ENCODE measurements around the gene MTHFD2L. TPM values are rescaled to one million over a fixed set of nuclear protein-coding genes. Genes with fewer than 3 reads are reported as not detected.
"Not testable (repeated sequence)": the region's sequence is repeated elsewhere in the genome, so short reads cannot be mapped to it uniquely, and the experiment has no call there.

MTHFD2L gene
- total RNA-seq, 6 experiments from 2014 or later: 5.2 to 9.0 (median 8.1) TPM

DNA sequence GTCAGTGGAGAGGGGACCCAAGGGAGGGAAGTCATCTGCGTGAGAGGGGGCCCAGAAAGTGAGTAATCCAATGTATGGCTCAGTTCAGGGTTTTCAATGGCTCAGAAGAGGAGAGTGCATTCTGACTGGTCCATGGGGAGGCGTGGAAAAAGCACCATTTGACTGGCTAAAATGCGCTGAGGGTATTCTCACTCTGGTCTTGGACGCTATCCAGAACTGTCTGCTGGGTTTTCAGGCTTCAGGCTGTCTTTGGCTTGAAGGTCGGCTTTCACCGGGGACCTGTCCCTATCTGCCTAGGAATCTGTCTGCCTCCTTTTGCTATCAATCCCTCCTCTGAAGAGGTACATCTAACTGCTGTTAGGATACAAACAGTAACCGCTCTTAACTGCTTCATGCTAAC lies 176.7 kb downstream of the MTHFD2L start:
- TF ChIP-seq, protein P1, sequence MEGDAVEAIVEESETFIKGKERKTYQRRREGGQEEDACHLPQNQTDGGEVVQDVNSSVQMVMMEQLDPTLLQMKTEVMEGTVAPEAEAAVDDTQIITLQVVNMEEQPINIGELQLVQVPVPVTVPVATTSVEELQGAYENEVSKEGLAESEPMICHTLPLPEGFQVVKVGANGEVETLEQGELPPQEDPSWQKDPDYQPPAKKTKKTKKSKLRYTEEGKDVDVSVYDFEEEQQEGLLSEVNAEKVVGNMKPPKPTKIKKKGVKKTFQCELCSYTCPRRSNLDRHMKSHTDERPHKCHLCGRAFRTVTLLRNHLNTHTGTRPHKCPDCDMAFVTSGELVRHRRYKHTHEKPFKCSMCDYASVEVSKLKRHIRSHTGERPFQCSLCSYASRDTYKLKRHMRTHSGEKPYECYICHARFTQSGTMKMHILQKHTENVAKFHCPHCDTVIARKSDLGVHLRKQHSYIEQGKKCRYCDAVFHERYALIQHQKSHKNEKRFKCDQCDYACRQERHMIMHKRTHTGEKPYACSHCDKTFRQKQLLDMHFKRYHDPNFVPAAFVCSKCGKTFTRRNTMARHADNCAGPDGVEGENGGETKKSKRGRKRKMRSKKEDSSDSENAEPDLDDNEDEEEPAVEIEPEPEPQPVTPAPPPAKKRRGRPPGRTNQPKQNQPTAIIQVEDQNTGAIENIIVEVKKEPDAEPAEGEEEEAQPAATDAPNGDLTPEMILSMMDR (IDR thresholded peaks at IDR 0.05): no peak
- no peak overlapping the region for H3K27ac Mint-ChIP-seq
- H3K4me1 Mint-ChIP-seq (ENCODE audit: low read depth): peaks cover 16% of the 10 kb centered on the region

DNA sequence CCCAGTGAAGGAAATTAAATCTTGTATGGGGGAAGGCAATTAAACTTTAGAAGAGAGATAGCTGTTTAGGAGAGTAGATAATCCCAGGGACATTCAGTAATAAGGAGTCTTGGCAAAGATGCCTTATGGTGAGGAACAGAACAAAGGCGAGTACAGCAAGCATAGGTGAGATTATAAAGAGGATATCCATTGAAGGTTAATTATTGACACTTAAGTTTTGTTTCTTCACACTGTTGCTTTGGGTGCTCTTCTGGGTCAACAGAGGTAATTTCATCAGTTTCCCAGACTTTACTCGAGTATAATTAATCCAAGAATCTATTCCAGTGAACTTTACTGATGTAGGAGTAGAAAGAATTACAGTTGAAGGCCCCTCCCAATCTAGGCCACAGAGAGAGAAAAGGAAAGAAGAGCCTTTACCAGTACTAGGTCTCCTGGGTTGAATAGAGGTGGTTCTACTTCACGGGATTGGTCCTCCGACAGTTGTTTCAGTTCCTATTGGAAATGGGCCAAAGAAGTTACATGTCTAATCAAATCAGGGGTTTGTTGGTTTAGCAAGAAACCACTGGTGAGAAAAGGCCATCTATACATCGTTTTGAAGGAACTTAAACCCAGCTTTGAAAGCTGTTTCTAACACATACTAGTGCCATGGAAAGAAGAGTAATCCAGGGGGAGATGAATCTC lies 177.6 kb downstream of the MTHFD2L start:
- DNase-seq: no peak
- no peak overlapping the region for H3K27ac Mint-ChIP-seq
- peaks cover 8% of the 10 kb centered on the region for H3K9me3 Mint-ChIP-seq
- TF ChIP-seq, protein P1 (IDR thresholded peaks at IDR 0.05): no peak
- H3K36me3 Mint-ChIP-seq (ENCODE audit: low read depth): peaks cover 32% of the 10 kb centered on the region
- H3K27me3 Mint-ChIP-seq (ENCODE audit: insufficient read depth): no peaks in the 10 kb centered on the region; the same call in 1 of the 2 replicates
- H3K4me1 Mint-ChIP-seq (ENCODE audit: low read depth): peaks cover 16% of the 10 kb centered on the region
- H3K4me3 Mint-ChIP-seq: no peak overlapping the region

More for the DNA sequence above, 176.7 kb downstream of the MTHFD2L start:
- Mint-ChIP-seq H3K36me3 (ENCODE audit: low read depth) (peaks cover 35% of the 10 kb centered on the region), H3K4me3 (no peak overlapping the region), H3K27me3 (ENCODE audit: insufficient read depth) (no peaks in the 10 kb centered on the region; the same call in 1 of the 2 replicates), H3K9me3 (peaks cover 5% of the 10 kb centered on the region)
- no peak for DNase-seq

DNA sequence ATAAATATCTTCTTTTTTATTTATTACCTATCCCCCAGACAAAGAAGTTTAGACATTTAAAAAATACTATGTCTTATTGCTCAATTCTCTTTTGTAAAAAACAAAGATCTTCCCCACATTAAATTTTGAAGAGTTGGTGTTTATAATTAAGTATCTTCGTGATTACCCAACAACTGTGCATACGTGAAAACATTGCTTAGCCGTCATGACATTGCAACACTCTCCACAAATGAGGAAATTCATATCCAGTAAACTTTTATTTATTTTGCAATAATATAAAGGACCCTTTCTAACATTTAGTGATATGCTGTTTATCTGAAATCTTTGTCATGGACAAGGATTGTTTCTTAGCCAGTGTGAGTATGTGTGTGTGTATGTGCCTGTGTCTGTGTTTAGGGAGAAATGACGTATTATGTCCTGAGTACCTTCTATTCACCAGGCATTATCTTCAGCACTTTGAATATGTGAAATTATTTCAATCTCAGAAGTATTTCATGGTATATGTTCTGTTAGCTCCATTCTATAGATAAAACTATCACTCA lies 180.9 kb downstream of the MTHFD2L start:
- H3K9me3 Mint-ChIP-seq: peaks cover 30% of the 10 kb centered on the region
- no peak overlapping the region for H3K27ac Mint-ChIP-seq
- peaks cover 11% of the 10 kb centered on the region for H3K4me1 Mint-ChIP-seq (ENCODE audit: low read depth)
- no peaks in the 10 kb centered on the region; the same call in 1 of the 2 replicates for H3K27me3 Mint-ChIP-seq (ENCODE audit: insufficient read depth)
- no peak for DNase-seq
- no peak overlapping the region for H3K4me3 Mint-ChIP-seq
- TF ChIP-seq, protein P1 (IDR thresholded peaks at IDR 0.05): no peak
- peaks cover 51% of the 10 kb centered on the region for H3K36me3 Mint-ChIP-seq (ENCODE audit: low read depth)

DNA sequence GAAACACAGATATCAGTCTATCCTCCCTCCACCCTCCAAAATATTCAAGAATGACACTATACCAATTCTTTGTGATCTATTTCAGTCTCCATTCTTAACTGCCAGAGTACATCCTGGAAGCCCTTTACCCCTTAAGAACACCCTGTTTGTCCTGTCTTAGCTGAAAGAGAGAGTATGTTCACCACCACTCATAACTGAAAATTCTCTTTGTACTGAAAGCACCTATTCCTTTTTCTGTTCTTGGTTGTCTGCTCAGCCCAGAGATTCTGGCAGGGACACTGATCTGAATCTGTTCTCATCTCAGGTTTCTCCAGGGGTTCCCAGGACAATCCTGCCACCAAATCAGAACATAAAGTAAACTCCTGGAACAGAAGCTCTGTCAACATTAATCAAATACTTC lies 181.6 kb downstream of the MTHFD2L start:
- no peaks in the 10 kb centered on the region; the same call in 1 of the 2 replicates for H3K27me3 Mint-ChIP-seq (ENCODE audit: insufficient read depth)
- H3K4me1 Mint-ChIP-seq (ENCODE audit: low read depth): peaks cover 11% of the 10 kb centered on the region
- H3K27ac Mint-ChIP-seq: peak overlapping the region; percentile 1; the same call in 1 of the 2 replicates
- no peak for DNase-seq
- TF ChIP-seq, protein P1 (IDR thresholded peaks at IDR 0.05): no peak
- H3K4me3 Mint-ChIP-seq: no peak overlapping the region
- H3K9me3 Mint-ChIP-seq: peaks cover 37% of the 10 kb centered on the region
- H3K36me3 Mint-ChIP-seq (ENCODE audit: low read depth): peaks cover 51% of the 10 kb centered on the region

DNA sequence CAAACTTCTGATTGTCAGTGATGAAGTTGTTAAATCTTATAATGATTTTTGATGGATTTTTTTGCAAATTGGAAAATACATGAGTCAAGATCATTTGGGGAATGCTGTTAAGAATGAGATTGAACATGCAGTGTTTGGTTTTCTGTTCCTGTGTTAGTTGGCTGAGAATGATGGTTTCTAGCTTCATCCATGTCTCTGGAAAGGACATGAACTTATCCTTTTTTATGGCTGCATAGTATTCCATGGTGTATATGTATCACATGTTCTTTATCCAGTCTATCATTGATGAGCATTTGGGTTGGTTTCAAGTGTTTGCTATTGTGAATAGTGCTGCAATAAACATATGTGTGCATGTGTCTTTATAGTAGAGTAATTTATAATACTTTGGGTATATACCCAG lies 182.5 kb downstream of the MTHFD2L start:
- peaks cover 44% of the 10 kb centered on the region for H3K9me3 Mint-ChIP-seq
- peak overlapping the region; percentile 26; the same call in 1 of the 2 replicates for H3K27ac Mint-ChIP-seq
- not testable (repeated sequence) for H3K27me3 Mint-ChIP-seq (ENCODE audit: insufficient read depth); DNase-seq; H3K4me3 Mint-ChIP-seq
- peaks cover 11% of the 10 kb centered on the region for H3K4me1 Mint-ChIP-seq (ENCODE audit: low read depth)
- H3K36me3 Mint-ChIP-seq (ENCODE audit: low read depth): peaks cover 53% of the 10 kb centered on the region

DNA sequence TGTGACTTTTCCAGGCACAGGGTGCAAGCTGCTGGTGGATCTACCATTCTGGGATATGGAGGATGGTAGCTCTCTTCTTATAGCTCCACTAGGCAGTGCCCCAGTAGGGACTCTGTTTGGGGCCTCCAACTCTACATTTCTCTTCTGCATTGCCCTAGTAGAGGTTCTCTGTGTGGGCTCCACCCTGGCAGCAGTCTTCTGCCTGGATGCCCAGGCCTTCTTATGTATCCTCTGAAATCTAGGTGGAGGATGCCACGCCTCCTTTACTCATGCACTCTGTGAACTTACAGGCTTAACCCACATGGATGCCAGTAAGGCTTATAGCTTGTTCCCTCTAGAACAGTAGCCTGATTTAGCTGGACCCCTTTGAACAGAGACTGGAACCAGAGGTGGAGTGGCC lies 186.1 kb downstream of the MTHFD2L start:
- TF ChIP-seq, protein P1 (IDR thresholded peaks at IDR 0.05): no peak
- H3K27me3 Mint-ChIP-seq (ENCODE audit: insufficient read depth): 0 out of 2 replicates have a peak, but pooled peaks cover 4% of the 10 kb centered on the region
- peaks cover 46% of the 10 kb centered on the region for H3K9me3 Mint-ChIP-seq
- peaks cover 52% of the 10 kb centered on the region for H3K36me3 Mint-ChIP-seq (ENCODE audit: low read depth)
- DNase-seq: no peak
- H3K4me3 Mint-ChIP-seq: no peak overlapping the region
- H3K4me1 Mint-ChIP-seq (ENCODE audit: low read depth): peaks cover 11% of the 10 kb centered on the region
- H3K27ac Mint-ChIP-seq: no peak overlapping the region
